GM12873 (cell line): Measurements from ENCODE around the gene HRH2.

Experiments used
- TF ChIP-seq, protein P1 (sequence below): IDR thresholded peaks from 2 replicates; pipeline ENCODE4 v1.5.1; 2012; ENCODE audit warnings: low read depth, mild to moderate bottlenecking, moderate library complexity, low read length, control low read depth; ENCODE audit not compliant: insufficient read depth; ENCODE audit errors: missing control alignments

HRH2 gene

DNA sequence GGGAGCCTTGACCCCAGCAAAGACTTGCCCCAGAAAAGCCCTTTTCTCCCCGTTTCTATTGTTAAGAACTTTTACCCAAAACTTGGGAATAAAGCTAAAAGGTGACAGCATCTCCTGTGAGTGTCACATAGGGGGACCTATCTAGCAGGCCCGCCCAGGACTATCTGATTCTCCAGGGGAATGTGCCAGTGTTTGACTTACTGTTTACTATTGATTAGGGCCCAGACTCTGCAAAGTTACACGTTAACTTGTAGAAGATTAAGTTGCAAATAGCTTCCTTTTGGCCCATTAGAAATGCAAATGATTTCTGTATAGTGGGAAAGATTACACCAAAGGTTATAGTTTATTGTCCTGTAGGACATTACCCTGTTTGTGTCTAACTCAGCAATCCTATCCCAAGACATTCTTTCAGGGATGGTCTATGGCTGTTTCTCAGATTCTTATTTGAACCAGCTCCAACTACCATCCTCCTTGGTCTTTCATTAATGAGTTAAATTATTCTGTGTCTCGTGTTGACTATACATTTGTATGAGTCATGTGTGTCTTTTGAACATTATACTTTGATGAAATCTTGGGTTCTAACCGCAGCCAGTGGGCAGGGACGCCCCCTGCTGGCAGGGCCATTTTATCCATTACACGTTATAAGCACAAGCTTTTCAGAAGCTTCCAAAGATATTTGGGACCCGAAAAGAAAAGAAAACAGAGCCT is 60.7 kb downstream of the HRH2 start:
- TF ChIP-seq, protein P1, sequence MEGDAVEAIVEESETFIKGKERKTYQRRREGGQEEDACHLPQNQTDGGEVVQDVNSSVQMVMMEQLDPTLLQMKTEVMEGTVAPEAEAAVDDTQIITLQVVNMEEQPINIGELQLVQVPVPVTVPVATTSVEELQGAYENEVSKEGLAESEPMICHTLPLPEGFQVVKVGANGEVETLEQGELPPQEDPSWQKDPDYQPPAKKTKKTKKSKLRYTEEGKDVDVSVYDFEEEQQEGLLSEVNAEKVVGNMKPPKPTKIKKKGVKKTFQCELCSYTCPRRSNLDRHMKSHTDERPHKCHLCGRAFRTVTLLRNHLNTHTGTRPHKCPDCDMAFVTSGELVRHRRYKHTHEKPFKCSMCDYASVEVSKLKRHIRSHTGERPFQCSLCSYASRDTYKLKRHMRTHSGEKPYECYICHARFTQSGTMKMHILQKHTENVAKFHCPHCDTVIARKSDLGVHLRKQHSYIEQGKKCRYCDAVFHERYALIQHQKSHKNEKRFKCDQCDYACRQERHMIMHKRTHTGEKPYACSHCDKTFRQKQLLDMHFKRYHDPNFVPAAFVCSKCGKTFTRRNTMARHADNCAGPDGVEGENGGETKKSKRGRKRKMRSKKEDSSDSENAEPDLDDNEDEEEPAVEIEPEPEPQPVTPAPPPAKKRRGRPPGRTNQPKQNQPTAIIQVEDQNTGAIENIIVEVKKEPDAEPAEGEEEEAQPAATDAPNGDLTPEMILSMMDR = peak; percentile 47

DNA sequence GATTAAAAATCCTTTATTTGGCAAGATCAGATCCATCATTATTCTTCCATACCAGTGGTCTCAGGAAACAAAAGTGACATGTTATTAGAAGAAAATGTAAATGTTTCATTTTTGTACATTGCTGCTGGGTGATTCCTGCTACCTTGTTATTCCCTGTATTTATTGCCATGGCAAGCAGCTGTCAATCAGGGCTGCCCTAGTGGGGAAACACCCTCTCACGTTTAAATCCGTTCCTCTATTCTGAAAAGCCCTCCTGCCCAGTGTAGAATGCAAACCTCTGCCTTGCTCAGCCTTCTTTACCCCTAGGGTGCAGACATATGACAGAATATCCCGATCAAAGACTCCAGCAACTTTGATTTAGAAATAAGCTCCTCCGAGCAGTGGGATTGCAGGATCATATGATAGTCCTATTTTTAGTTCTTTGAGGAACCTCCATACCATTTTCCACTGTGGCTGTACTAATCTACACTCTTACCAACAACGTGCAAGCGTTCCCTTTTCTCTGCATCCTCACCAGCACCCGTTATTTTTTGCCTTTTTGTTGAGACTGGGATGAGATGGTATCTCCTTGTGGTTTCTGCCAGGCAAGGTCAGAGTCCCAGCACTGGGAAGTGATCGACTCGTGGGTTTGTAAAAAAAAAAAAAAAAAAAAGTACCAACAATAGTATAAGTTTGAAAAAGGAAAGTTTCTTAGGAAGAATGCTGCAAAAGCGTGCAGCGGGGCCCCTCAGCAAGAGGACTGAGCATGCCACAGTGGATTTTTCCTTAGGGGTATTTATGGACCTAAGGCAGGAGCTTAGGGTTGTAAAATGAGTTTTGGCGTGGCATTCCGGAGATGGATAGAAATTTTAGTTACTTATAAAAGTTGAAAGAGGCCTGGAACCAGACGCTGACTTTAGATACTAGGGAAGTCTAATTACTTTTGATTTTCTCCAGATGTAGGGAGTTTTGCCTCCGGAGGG is 66.7 kb downstream of the HRH2 start:
- TF ChIP-seq, protein P1 = no peak

DNA sequence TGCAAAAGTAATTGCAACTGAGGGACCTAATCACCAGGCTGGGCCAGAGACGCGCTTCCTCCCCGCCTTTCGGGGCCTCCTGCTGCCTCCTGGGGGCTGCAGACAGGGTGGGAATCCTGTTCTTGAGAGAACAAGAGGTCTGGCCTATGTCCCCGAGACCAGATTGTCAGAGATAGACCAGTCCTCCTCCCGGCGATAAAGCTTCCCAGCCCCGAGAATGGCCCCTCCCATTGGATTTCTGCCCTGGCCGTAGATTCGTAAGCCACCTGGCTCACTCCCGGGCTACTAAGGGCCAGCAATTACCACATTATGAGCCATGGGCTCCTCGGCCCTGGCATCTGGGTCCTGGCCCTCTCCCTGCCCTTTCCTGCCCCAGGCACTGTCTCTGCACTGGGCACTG is 70.4 kb downstream of the HRH2 start:
- TF ChIP-seq, protein P1 = no peak

DNA sequence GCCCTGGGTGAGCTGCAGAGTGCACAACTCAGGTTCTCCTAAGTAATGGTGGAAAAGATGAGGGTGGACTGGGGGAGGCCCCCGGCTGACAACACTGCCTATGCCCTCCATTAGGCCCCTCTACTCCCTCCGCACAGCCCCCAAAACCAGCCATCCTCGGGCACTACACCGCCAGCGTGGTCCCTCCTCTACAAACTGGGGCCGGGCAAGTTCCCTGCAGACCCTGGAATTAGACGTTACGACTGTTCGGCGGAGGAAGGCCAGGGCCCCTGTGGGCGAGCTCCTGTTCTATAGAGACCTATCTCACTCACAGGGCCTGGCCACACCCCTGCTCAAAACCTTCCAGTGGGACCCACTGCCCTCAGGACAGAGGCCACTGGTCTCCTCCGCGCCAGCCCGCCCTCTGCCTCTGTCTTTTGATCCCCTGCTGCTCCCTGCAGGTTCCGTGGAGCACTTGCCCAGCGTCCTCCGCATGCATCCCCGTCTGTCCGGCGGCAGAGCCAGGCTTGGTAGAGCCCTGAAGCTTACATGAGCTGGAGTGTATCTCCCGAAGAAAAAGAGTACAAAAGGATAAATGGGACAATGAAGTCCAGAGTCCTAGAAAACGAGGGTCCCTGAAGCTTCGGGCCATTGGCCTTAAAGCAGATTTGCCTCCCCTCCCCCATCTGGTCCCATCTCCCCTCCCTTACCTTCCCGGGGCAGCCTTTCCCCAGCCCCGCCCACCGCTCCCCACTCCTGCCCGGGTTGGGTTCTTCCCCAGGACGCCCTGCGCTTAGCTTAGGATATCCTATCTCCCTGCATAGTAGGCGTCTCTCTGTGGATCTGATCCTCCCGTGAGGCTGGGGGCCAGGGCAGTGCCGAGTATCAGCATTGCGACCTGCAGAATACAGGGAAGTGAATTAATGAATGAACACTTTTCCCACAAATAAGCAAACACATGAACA is 71.3 kb downstream of the HRH2 start:
- TF ChIP-seq, protein P1 = no peak

DNA sequence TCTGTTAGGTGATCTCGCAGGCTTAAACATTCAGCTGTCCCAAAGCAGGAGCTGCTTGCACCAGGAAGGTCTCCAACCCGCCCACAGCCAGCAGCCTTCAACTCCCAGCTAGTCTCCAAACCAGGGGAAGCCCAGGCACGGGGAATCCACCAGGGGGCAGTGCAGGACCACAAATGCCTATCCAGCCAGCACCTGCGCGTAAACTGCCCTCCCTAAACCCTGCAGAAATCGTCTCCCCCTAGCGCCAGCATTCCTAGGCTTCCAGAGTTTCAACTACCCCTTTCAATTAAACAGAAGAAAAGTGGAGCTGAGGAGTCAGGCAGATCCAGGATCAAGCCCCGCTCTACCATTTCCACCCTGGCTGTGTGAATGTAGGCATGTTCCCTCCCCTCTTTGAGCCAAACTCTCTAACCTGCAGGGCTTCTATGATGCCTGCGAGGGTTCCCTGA is 72.0 kb downstream of the HRH2 start:
- TF ChIP-seq, protein P1 = peak; percentile 97

DNA sequence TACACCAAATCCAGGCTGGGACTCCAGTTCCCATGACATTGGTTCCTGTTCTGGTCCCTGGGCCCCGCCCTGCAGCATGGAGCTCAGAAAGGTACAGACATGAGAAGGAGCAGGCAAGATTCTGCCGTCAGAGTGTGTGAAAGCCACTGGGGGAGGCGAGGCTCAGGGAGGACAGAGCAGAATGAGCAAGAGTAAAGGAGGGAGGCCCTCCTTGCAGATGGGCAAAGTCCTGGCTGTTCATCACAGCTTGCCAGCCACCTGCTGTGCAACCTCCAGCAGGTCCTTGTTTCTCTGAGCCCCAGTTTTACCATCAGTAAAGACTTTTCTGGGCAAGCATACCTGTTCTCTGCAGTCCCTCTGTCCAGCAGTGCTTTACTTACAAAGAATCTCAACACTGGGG is 73.3 kb downstream of the HRH2 start:
- TF ChIP-seq, protein P1 = no peak
